ENCODE measurements around the gene IFI44L.

Gene IFI44L

DNA sequence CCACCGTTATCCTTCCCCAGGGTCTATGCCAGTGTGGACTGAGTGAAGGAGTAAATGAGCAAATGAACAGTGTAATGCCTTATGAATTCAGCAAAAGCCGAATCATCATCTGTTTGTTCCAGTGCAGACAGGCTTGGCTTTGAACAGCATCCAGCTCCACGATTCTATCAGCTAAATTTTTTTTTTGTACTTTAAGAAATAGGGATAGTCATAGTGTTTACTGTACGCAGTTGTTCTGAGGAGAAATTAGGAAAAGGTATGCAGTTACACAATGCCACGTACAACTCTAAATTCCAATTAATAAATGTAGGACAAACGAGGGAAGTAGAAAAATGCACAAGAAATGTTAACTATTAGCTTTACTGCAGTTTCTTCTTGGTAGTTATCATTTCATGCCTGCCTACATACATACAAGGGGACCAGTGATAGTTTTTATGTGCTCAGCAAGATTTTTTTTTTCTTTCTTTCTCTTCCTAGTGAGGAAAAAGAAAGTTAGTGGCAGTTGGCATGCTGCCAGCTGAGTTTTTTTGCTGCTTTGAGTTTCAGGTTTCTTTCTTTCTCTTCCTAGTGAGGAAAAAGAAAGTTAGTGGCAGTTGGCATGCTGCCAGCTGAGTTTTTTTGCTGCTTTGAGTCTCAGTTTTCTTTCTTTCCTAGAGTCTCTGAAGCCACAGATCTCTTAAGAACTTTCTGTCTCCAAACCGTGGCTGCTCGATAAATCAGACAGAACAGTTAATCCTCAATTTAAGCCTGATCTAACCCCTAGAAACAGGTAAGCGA lies at the start of gene IFI44L:
IFI44L (plus strand) TSS at position 646 of the 777 bp plus-strand sequence. CDS start 7,468 bp downstream, outside the sequence.
- peak; percentile 43 for DNase-seq (ENCODE audit: low read depth)

DNA sequence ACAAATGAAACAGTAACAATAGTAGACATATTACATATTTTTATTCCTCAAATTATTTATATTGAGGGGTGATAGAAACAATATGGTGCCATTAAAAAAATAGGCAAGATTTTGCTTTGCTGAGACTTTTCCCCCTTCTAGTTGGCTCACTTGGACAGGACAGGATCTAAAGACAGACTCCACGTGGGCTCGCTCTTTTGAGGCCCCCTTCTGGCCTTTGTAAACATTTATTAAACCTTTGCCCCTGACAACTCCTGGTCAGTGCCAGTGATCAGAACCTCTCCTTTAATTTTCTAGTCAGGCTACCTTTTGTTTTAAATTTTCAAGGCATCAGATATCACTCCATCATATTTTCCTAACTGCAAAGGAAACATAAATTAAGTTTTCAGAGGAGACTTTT lies 49.7 kb upstream of the IFI44L start:
- no peak for DNase-seq (ENCODE audit: low read depth)

DNA sequence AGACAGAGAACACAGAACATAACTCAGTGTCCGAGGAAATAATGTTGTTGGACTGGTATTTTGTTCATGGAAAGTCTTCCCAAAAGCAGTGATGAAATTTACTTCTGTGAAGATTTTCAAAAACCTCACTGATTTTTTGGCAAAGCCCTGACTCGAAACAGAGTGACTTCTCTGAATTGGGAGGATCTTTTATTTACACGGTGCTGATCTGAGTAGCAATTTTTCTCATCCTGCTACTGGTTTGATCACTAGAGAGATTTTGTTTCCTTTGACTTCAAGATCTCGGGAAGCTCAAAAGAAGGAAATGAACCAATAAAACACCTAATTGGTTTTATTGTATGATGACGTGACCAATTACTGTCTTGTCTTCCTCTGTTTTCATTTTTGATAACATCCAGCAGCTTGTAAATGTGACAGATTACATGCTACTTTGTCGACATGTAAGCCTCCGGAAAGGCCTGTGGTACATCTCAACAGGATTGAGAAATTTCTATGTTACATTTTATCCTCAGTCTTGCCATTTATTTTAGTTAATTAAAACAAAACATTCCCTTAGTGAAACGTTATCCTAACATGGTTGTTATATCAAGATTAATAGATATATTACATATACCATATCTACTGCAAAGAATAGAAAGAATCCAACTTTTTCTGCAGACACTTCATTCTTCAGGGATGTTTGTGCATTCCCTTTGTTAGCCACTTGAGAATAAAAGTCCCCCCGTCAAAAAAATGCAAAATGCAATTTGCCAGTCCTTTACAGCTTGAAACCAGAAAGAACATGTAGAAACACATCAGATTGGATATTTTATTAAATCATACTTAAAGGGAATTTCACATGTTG lies 42.8 kb upstream of the IFI44L start:
- DNase-seq (ENCODE audit: low read depth), result no peak

GRCh38 chr1:78586572-78586971 lies 33.7 kb upstream of the IFI44L start:
- DNase-seq (ENCODE audit: low read depth), result no peak

GRCh38 chr1:78587211-78587610 lies 33.0 kb upstream of the IFI44L start:
- no peak for DNase-seq (ENCODE audit: low read depth)

- no peak for DNase-seq (ENCODE audit: low read depth)
Measured at GRCh38 chr1:78591971-78592370, 28.3 kb upstream of the IFI44L start.

DNA sequence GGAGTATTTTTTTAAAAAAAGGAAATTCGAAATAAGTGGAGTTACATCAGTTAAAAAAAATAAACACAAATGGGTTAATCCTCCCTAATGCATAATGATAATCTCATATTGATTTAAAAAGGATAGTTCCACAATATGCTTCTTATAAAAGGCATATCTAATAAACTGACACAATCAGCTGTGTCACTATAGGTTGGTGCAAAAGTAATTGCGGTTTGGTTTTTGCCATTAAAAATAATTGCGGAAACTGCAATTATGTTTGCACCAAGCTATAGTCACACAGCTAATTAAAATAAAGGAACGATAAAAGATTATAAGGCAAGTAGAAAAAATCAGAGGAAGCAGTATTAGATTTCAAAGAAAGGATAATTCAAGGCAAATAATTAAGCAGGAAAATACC lies 21.0 kb upstream of the IFI44L start:
- DNase-seq (ENCODE audit: low read depth), result no peak

GRCh38 chr1:78601068-78601467 lies 19.2 kb upstream of the IFI44L start:
- no peak for DNase-seq (ENCODE audit: low read depth)

- no peak for DNase-seq (ENCODE audit: low read depth)
Measured at GRCh38 chr1:78603206-78603605, 17.0 kb upstream of the IFI44L start.

DNA sequence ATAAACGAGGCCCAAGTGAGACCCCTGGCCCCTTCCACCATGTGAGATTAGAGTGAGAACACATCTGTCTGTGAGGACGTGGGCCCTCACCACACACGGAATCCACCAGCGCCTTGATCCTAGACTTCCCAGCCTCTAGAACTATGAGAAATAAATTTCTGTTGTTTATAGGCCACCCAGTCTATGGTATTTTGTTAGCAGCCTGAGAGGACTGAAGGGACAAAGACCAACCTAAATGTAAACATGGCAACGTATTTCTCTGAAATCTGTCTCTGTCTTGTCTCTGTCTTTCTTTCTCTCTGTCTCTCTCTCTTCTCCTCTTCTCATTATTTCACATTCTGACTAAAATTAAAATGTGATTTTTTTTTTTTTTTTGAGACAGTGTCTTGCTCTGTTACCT lies 15.6 kb upstream of the IFI44L start:
- DNase-seq (ENCODE audit: low read depth), result no peak

DNA sequence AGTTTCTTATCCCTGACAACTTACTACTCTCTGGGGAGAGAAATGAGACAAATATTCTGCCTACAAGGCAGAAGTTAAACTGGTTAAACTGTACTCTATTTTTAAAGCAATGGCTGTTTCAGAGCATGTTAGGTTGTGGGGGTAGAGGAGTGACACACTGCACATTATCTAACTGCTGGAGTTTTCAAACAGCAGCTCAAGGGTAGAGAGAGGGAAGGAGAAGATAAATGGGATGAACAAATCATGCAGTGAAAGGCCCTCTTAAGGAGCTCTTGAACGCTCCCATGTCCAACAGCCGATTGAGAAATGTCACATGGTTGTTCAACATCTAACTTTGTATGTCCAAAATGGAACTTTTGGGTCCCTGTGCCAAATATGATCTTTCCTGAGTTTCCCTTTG lies 14.0 kb upstream of the IFI44L start:
- DNase-seq (ENCODE audit: low read depth), result no peak

DNA sequence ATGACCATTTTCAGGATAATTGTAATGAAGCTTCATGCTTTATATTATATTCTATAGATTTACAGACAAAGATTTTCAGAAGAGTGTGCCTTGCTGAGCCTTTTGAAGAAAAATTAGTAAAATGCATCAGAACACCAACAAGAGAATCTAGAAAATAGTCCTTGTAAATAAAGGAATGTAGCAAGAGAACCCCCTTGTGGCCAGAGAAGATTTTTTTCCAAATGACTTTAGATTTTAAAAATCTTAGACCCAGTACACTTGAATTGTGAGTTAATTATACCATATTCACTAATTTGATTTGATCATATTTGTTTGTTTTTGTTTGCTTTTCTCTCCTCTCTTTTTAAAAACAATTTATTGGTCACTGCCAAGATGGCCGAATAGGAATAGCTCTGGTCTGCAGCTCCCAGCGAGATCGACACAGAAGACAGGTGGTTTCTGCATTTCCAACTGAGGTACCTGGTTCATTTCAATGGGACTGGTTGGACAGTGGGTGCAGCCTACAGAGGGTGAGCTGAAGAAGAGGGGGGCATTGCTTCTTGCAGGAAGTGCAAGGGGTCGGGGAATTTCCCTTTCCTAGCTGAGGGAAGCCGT lies 12.8 kb upstream of the IFI44L start:
- DNase-seq (ENCODE audit: low read depth), result no peak

GRCh38 chr1:78607944-78608343 lies 12.3 kb upstream of the IFI44L start:
- no peak for DNase-seq (ENCODE audit: low read depth)

DNA sequence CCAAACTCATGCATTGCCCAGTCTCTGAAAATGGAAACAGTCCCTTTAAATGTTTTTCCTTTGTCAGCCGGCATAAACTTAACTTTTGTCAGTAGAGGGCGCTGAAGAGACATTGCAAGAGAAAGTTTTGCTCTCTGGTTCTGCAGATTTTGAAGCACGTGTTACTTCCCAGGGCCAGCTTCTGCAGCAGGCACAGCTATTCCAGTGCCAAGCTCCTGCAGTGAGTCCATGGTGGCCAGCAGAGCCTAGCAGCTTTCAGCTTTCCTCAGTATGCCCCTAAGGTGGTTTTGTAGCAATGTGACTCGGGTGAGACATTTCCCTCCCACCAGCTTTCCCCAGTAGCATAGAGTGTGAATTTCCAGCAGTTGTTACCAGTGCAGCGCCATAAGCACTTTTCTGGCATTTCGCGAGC lies 2.6 kb upstream of the IFI44L start:
- DNase-seq (ENCODE audit: low read depth), result no peak

DNA sequence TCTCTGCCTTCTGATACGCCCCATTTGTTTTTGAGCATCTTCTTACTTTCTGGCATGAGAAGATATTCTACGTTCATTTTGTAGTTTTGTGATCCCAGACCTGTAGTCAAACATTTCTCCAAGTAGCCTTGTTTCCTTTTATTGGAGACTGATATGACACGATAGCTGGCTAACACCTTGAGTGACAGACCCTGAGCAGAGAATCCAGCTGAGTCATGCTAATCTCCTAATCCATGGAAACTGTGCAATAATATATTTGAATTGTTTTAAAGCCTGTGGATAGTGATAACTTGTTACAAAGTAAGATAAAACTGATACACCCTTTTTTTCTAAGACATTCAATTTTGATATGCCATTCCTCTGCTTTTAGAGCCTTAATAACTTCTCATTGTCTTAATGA lies 1.2 kb upstream of the IFI44L start:
- DNase-seq (ENCODE audit: low read depth), result no peak

DNA sequence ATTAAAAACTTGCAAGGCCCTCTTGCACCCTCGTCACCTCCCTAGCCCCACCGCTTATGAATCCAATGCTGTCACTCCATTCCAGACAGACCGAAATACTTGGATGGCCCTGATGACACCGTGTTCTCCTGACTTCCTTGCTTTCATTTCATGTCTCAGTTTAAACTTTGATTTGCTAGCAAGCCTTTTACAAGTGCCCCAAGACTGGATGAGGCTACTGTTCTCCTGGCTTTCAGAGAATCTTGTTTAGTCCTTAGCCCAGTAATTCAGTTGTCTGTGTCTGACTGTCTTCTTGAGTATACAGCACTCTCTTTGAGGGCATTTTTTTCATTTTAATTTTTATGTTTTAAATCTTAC lies 824 bp upstream of the IFI44L start:
- DNase-seq (ENCODE audit: low read depth), result no peak

- DNase-seq (ENCODE audit: low read depth), result no peak
Measured at GRCh38 chr1:78620666-78621065, 418 bp downstream of the IFI44L start.

DNA sequence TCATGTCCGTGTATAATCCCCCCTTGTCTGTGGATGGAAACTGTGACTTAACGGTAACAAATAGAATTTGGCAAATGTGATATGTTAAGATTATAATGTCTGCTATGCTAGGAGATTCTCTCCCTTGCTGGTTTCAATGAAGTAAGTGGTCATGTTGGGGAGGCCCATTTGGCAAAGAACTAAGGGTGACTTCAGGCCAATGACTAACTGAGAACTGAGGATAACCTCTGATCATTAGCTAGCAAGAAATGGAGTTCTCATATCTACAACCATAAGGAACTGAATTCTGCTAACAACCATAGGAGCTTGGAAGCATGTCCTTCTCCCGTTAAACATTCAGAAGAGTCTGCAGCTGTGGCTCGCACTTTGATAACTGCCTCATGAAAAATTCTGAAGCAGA lies 2.3 kb downstream of the IFI44L start:
- no peak for DNase-seq (ENCODE audit: low read depth)

- no peak for DNase-seq (ENCODE audit: low read depth)
Measured at GRCh38 chr1:78624035-78624434, 3.8 kb downstream of the IFI44L start.

GRCh38 chr1:78627321-78627720 lies 7.1 kb downstream of the IFI44L start:
- DNase-seq (ENCODE audit: low read depth), result no peak

DNA sequence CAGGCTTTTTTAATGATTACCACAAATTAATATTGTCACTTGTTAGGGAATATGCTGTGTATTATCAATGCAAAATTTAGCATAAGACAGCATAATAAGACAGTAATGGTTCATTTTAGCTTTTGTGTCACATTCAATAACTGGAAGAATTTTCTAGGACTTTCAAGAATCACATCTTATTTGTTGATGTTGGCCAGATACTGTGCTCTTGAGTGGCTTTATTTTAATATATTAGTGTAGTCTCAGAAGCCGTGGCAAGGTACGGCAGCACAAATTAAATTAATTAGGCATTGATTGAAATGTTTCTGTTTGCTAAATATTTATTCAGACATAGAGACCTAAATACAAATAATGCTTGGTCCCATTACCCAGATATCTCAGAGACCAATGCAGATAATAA lies 10.4 kb downstream of the IFI44L start:
- DNase-seq (ENCODE audit: low read depth), result no peak

DNA sequence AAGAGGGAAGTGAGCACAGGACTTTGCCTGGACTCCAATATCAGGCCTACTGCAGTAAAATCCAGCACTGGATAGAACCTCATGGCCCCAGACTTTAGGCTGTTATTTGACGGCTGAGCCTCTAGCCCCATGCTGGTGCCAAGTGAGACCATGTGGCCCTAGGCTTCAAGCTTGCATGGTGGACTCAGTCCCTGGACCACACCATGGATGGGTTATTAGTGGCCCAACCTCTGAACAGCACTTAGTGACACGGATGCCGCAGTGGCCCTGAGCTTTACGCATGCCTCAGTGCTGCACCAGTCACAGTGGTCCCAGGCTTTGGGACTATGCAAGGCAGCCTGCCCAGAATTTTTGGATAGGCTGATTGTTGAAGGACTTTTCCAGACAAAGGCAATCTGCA lies 13.0 kb downstream of the IFI44L start:
- no peak for DNase-seq (ENCODE audit: low read depth)

GRCh38 chr1:78640462-78640861 lies 20.2 kb downstream of the IFI44L start:
- no peak for DNase-seq (ENCODE audit: low read depth)
